ENCODE data around the gene OGT.
"Not testable (repeated sequence)": the region's sequence is repeated elsewhere in the genome, so short reads cannot be mapped to it uniquely, and the experiment has no call there.

- not testable (repeated sequence) for TF ChIP-seq CTCF, POLR2A (IDR thresholded peaks at IDR 0.05)
Measured at GRCh38 chrX:71513731-71514130, 19.2 kb upstream of the OGT start.

All from tibial nerve (tissue), 3 donors.